HG03520 (cell line): ENCODE results near the gene SLC37A1.
"Not testable (repeated sequence)": the region's sequence is repeated elsewhere in the genome, so short reads cannot be mapped to it uniquely, and the experiment has no call there.

ENCODE experiments used
- ATAC-seq: cut with Tn5 transposase; IDR thresholded peaks from one replicate; pipeline ENCODE4 v1.9.1; 2021; ENCODE audit warnings: mild to moderate bottlenecking, moderate library complexity; ENCODE audit not compliant: unreplicated experiment

Gene SLC37A1

DNA sequence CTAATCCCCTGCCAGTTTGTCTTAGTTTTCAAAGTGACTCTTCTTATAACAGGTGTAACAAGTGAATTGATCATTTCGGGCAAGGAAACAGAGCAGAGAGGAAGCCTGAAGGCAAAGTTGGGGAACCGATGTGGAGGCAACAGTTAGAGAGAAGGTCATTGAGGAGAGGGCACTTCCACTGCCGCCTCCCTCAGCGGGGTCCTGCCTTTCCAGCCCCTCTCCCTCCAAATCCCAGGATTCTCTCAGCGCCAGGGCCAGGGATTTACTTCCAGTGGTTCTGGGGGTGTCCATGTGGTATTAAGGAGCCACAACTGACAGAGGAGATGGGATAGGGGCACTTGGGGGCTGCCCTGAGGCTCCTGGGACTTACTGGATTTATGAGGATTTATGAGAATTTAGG, 100.1 kb downstream of the SLC37A1 start:
- no peak for ATAC-seq

DNA sequence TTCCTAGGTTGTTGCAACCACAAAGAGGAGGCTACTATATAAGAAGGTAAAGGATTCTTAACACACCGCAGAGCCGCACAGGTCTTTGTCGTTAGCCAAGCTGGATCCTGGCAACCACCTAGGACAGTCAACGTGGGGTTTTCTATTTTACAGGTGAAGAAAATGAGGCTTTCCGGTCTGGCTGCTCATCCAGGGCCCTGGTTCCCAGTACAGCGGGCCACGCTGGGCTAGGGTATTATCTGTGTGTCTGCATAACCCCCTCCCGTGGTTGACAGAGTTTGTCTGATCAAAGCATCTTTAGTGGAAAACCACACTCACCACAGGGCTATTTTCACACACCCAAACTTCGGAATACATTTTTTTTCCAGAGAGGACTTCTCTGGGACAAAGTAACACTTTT, 100.7 kb downstream of the SLC37A1 start:
- no peak for ATAC-seq

DNA sequence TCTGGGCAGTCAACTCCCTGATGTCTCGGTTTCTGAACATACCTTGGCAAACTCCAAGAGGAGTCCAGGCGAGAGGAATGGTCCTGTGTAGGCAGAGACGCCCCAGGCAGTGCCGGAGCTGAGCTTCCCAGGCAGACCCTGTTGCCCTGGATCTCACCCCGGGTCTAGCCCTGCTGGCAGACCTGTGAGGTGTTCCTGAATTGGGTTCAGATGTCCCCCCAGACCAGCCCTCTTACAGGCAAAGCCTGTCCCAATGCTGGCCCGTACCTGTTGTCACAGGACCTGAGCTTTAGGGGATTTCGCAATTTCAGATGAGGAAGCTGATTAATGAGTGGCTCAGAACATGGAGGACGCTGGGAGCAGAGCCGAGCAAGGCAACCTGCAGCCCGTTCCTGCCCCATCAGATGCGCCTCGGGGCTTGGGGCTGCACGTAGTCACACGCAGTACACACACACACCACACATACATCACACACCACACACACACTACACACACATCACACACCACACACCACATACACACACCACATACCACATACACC, 101.2 kb downstream of the SLC37A1 start:
- no peak for ATAC-seq

DNA sequence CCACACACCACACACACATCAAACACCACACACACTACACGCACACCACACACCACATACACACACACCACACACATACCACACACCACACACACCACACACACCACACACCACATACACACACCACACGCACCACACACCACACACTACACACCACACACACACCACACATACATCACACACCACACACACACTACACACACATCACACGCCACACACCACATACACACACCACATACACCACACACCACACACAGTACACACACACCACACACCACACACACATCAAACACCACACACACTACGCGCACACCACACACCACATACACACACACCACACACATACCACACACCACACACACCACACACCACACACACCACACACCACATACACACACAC, 101.7 kb downstream of the SLC37A1 start:
- ATAC-seq, result not testable (repeated sequence)

DNA sequence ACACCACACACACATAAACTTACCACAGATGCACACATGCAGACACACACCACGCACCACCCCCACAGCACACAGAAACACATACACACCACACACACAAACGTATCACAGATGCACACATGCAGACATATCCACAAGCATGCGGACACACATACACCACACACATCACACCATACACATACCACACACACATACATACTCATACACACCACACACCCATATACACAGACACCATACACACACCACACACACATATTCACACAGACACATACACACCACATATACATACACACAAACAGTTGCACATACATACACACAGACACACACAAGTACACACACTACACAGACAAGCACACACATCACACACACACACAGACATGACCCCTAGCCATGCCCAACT, 102.3 kb downstream of the SLC37A1 start:
- no peak for ATAC-seq

DNA sequence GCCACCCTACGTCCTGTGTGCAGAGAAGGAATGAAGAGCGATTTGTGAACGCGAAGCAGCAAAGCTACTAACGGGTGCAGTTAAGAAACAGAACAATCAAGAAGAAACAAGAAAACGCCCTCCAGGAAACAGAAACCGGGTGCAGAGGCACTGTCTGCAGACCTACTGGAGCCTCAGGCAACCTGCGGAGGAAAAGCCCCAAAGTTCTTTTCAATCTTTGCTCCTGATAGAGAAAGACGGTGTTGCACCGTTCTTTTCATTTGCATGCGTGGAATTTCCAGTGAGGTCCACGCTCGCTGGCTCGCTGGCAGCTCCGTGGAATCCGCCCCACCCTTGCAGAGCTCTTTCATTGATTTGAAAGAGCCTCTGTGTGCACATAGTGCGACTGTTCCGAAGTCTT, 102.8 kb downstream of the SLC37A1 start:
- no peak for ATAC-seq

DNA sequence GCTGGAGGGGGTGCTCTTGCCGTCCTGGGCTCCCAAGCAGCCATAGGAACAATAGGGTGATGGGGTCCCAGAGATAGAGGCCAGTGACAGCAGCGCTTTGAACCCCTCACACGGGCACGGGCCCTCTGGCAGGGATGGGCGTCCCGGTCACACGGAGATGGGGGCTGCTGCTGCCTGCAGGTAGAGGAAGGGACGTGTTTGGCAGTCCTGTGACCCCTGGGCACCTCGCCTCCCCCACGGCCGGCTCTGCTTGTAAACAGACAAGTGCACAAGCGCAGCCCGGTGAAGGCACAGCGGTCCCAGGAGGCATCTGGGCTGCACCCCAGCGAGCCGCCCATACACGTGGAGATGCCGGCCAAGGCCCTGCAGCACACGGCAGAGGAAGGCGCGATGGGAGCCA, 103.3 kb downstream of the SLC37A1 start:
- ATAC-seq, result no peak

DNA sequence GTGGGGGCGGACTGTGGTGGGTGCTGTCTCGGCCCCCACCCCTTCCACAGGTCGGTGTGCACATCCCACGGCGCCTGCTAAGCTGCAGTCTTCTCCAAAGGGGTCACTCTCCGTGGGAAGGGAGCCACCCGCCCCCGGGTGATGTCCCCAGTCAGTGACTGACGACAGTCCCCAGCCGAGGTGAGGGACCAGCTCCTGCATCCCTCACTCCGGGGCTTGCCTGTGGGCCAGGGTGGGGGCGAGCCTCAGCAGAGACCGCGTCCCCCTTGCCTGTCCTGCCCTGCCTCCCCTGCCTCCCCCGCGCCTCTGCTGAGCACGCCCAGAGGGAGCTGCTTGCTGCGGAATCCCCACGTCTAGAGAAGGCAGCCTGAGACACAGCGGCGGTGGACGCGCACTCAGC, 103.8 kb downstream of the SLC37A1 start:
- no peak for ATAC-seq

DNA sequence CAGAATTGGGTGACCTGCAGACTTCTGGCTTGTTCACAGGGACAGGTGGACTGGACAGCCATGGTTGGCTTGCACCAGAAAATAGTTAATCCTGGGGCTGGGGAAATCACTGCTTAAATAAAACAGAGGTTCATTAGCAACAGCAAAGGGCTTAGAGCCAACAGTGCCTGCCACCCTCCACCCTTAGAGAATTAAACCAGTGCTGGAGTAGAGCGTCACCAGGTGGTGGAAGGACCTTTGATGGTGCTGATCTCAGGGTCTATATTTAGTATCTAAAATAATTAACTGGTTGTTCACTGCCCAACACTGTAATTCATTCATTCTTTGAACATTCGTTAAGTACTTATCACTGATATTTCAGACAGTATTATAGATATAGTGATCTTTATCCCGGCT, 105.1 kb downstream of the SLC37A1 start:
- ATAC-seq, result no peak

DNA sequence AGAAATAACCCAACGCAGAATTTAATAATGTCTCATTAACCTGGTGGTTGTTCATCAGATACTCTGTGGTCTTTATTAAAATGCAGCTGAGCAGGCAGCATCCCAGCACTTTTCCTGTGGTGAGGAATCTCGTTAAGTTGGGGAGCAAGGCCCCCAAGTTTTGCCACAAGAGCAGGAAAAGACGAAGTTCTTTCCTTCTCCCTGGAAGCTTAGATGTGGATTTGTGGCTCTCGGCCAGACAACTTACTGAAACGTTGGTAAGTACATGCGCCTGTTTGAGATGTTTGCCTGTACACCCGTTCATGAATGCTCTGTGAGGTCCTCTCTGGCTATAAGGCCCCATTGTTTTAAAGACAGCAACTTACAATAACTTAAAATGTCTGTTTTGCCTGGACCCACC, 105.5 kb downstream of the SLC37A1 start:
- no peak for ATAC-seq

DNA sequence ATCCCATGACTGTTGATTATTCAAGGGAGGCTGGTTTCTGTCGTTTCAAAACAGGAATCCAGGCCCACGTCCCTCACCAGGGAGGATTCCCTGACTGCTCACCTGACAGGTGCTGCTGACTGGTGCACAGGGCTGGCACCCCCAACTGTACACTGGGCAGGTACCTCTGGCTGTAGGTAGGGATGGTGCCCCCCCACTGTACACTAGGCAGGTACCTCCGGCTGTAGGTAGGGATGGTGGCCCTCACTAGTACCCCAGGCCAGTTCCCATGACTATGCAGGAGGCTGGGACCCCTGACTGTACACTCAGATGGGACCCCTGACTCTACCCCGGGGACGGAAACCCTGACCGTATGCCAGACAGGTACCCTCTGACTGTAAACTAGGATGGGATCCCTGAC, 106.2 kb downstream of the SLC37A1 start:
- ATAC-seq, result no peak

DNA sequence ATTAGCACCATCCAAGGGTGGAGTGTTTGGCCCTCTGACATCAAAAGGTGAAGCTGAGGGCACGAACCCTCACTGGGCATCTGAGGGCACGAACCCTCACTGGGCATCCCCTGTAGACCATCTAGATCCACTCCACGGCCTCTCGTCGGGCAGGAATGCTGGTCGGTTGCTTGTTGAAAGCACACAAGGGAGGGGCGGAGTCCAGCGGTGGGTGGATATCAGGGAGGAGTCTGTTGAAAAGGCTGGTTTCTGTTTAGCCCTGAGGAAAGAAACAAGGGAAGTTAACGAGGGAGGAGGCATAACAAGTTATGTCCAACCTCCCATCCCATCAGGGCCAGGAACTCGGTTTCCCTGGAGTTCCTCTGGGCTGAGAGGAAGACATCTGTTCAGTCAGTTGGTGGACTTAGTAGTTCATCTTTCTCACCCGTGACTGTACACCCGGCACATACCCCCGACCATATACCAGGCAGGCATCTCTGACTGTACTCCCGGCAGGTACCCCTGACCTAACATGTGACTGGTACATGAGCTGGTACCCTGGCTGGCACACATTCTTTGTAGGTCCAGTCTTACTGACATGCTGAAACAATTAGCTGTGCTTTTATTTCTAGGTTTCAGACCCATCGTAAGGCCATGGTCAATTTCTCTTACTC, 107.6 kb downstream of the SLC37A1 start:
- ATAC-seq, result no peak

DNA sequence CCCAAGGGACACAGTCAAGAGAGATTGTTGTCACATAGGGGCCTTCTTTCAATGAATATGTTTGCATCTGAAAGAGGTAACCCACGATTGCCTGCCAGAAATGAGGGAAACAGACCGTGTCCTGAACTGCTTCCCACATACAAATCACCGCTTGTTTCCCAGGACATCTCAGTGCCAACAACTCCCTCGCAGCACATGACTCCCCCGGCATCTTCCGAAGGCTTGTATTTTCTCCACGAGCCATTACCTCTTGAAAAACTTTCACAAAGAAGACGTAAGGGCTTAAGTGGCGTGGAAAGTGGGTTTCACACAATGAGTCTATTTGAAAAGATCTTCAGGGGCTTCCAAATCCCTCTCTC, 108.1 kb downstream of the SLC37A1 start:
- ATAC-seq, result no peak

DNA sequence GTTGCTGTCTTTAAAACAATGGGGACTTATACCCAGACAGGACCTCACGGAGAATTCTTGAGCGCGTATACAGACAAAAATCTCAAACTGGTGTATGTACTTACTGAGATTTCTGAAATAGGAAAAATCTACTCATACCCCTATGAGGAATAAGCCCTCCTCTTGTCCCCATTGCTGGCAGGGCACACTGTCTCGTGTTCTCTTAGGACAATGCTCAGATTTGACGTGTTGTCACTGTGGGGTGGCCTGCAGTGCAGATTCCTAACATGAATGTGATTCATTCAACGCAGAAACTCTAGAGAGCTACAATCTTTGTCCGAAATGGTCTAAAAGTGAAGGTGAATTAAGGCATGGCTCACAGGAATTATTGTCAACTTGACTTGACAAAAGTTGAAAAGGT, 108.6 kb downstream of the SLC37A1 start:
- no peak for ATAC-seq

DNA sequence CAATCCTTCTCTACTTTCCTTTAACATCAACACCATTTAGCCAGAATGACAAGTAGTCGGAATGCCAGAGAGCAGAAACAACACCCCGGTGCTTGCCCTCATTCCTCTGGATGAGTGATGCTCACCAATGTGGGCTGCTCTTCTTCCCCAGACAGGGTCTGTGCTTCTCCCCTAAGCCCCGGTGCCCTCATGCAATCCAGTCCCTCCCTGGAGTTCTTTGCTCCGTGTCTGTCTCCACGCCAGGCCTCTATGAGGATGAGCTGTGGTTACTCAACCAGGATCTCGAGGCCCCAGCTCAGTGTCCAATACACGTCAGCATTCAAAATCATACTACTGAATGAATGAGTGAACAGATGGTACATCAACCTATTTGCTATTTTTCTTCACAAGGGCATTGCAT, 110.0 kb downstream of the SLC37A1 start:
- ATAC-seq, result no peak

DNA sequence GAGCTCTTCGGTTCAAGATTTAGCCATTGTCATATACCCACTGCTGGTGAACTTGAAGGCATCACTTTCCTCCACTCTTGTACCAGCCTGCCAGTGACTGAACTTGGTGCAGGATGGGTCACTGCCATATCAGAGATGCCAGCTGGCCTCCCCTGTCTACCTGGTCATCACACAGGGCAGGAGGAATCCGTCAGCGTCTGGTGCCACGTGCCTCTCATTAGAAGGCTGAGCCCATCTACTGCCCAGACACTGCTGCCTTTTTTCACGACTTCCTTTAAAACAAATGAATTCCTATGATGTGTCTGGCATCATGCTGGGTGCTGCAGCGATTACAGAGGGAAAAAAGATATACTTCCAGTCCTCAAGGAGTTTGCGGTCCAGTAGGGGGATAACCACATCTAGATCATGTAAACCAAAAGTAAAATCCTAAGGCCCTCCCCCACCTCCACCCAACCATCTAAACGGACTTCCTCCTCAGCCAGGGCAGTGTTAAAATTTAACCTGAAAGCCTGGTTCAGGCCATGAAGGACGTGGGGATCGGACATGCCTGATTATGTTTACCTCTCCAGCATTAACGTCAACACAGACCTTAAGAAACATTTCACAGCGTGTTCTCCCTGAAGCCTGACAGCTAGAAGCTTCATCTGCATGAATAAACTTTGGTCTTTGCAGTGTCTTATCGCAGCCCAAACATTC, 110.6 kb downstream of the SLC37A1 start:
- ATAC-seq, result no peak

DNA sequence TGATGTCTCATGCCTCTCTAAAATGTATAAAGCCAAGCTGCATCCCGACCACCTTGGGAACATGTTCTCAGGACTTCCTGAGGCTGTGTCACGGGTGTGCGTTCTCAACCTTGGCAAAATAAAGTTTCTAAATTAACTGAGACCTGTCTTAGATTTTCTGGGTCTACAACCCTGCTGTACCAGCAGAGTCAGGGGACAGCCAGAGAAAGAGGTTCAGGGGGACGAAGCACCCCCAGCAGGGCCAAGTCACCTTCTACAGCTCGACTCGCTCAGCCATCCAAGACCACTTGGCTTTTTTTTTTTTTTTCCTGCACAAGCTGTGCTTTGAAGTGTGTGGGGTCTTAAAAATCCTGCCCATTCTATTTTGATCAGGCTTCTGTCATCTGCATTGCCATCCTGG, 111.3 kb downstream of the SLC37A1 start:
- no peak for ATAC-seq

DNA sequence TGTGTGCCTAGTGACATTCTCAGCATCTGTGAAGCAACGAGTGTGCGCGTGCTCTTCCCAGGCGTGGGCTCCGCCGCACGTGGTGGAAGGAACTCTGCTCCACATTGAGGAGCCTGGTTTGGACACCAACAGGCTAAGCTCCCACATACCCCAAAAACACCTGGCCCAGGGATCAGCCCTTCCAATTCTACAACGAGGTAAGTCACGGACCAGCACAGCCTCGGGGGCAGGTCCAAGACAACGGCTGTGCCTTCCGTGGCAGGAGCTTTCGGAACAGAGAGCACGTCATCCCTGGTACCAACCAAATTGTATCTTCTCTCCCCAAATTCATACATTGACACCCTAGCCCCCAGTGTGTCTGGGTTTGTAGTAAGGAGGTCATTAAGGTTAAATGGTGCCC, 112.5 kb downstream of the SLC37A1 start:
- no peak for ATAC-seq

DNA sequence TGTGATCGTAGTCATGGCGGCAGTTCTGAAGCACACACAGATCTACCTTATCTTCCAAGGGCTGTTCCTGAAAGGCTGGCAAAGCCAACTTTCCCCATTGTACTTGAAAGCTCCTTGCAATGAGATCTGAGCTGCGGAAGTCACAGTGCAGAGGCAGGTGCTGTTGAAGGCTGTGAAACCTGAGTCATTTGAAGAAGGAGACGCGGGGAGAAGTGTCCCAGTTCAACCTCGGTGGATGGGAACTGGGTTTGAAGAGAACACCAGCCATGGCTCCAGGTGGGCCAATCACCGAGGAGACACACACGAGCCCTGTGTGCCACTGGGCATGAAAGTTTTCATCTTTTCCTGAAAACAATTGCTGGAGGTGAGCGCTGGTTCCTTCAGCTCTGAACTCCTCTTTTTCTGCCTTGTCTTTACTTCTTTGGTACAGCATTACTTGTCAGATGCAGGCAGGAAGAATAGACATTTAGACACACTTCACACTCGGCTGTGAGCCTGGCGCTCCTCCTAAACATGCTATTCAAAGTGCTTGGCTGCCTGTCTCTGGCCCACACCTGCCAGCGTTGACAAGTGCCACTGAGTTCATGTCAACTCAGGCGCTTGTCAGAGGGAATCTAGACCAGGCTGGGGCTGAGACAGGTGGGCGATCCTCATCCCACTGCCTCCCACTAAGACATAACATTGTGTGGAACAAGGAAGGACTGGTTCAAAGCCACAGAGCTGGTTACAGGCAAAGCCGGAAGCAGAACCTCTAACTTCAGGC, 114.1 kb downstream of the SLC37A1 start:
- no peak for ATAC-seq

DNA sequence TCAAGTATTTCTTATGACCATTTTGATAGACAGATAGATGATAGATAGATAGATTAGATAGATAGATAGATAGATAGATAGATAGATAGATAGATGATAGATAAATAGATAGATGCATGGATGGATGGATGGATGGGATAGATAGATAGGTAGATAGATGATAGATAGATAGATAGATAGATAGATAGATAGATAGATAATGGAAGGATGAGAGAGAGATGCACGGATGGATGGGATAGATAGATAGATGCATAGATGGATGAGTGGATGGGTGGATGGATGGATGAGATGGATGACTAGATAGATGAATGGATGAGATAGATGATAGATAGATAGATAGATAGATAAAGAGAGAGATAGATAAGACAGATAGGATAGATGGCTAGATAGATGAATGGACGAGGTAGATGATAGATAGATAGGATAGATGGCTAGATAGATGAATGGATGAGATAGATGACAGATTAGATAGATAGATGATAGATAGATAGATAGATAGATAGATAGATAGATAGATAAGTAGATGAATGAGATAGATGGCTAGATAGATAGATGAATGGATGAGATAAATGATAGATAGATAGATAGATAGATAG, 114.9 kb downstream of the SLC37A1 start:
- ATAC-seq, result not testable (repeated sequence)

DNA sequence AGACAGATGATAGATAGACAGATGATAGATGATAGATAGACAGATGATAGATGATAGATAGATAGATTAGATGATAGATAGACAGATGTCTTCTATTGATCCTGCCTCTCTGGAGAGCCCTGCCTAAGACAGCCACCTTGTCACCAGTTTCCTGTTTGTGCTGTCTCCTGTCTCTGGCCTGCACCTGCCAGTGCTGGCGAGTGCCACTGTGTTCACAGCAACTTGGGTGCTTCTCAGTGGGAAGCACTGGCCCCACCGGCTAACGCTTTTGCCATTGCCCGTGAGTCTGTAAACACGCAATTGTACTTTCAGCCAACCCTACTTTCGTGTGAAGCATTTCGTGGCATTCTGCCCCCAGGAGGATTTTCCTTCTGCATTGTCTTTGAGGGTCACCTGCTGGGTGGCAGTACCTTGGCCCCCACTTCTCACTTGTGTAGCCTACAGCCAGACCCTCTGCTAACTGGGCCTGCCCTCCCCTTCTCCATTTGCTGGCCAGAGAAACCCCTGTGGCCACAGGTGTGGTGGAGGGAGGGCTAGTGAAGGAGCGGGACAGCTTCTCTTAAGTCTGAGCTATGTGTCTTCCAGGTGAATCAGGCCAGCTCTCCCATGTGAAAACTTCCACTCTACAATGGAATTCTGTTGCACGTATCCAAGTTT, 116.4 kb downstream of the SLC37A1 start:
- no peak for ATAC-seq
